ENCODE measurements around the gene CTIF. TPM values are rescaled to one million over a fixed set of nuclear protein-coding genes. Genes with fewer than 3 reads are reported as not detected.

Gene CTIF
- total and polyA plus RNA-seq, 2 donors (not counting 1 experiment from before 2014, with no cell fraction given): 27.2 to 28.1 TPM

DNA sequence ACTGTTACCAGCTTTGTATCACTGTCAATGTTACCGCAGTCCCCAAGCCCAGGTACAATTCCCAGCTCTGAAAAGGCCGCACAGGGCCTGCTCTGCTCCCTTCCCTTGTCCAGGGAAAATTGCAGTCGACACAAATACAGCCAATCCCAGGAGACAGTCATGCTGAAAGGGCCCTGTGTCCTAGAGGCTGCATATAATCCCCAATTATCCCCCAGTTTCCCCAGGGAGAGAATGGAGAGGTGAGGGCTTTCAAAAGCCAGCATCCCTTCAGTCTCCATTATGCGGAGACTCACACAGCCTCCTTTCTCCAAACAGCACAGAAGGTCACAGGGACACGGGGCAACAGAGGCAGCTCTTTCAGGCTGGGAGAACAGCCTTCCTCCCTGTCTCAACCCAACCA is 17.1 kb upstream of the CTIF start:
- no peak overlapping the region for H3K4me2 ChIP-seq (ENCODE audit: extremely low read depth, insufficient read depth, low read length)
- DNase-seq (ENCODE audit: low read depth in 2 of 2): no peak
- no peaks in the 10 kb centered on the region for H4K20me1 ChIP-seq (ENCODE audit: control insufficient read depth, extremely low read depth, insufficient read depth, low read length)
- no peak overlapping the region for H3K27ac ChIP-seq (ENCODE audit: insufficient read depth, low read length)
- no peaks in the 10 kb centered on the region for H3K79me2 ChIP-seq (ENCODE audit: control insufficient read depth, insufficient read depth, low read length)
- TF ChIP-seq EZH2 (IDR thresholded peaks at IDR 0.05; ENCODE audit: low read length, missing control alignments): no peak
- TF ChIP-seq CTCF (conservative IDR thresholded peaks at IDR 0.05 in 1 of 2, IDR thresholded peaks at IDR 0.05 in 1 of 2; ENCODE audit: low read depth in 1 of 2, low read length in 2 of 2): no peak
- H3K9ac ChIP-seq (ENCODE audit: insufficient read depth, low read length): no peak overlapping the region
- H2AFZ ChIP-seq (ENCODE audit: low read length): no peak overlapping the region
- H3K36me3 ChIP-seq (ENCODE audit: control insufficient read depth, insufficient read depth, low read length): no peaks in the 10 kb centered on the region
- peaks cover 13% of the 10 kb centered on the region for H3K27me3 ChIP-seq (ENCODE audit: control insufficient read depth, insufficient read depth, low read length)
- H3K4me3 ChIP-seq (replicated peaks in 1 of 4; ENCODE audit: control extremely low read depth in 1 of 4, insufficient read depth in 1 of 4, low read depth in 3 of 4, low read length in 4 of 4): no peak overlapping the region
- H3K4me1 ChIP-seq (ENCODE audit: control insufficient read depth, extremely low read depth, insufficient read depth, low read length): no peaks in the 10 kb centered on the region
- no peaks in the 10 kb centered on the region for H3K9me3 ChIP-seq (ENCODE audit: control insufficient read depth, insufficient read depth, low read depth, low read length)

DNA sequence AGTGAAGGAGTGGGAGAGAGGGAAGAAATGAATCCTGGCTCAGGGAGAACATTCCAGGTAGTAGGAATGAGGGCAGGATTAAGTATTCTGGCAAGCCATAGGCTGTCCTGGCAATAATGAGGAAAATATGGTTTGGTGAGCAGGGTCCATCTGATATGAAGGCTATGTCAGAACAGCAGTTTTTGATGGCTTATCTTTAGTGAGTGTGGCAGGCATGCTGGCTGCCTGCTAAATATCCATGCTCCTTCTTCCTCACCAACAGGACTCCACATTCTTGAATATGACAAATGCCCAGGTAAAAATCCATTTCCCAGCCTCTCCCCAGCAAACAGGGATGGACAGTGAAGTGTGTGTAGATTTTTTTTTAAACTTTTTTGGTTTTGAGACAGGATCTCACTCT is 13.2 kb upstream of the CTIF start:
- Histone ChIP-seq H3K36me3 (ENCODE audit: control insufficient read depth, insufficient read depth, low read length) (no peaks in the 10 kb centered on the region), H4K20me1 (ENCODE audit: control insufficient read depth, extremely low read depth, insufficient read depth, low read length) (no peaks in the 10 kb centered on the region), H2AFZ (ENCODE audit: low read length) (no peak overlapping the region), H3K9me3 (ENCODE audit: control insufficient read depth, insufficient read depth, low read depth, low read length) (no peaks in the 10 kb centered on the region), H3K27me3 (ENCODE audit: control insufficient read depth, insufficient read depth, low read length) (peaks cover 13% of the 10 kb centered on the region), H3K79me2 (ENCODE audit: control insufficient read depth, insufficient read depth, low read length) (no peaks in the 10 kb centered on the region), H3K27ac (ENCODE audit: insufficient read depth, low read length) (no peak overlapping the region), H3K4me3 (replicated peaks in 1 of 4; ENCODE audit: control extremely low read depth in 1 of 4, insufficient read depth in 1 of 4, low read depth in 3 of 4, low read length in 4 of 4) (no peak overlapping the region), H3K4me2 (ENCODE audit: extremely low read depth, insufficient read depth, low read length) (no peak overlapping the region), H3K9ac (ENCODE audit: insufficient read depth, low read length) (no peak overlapping the region), H3K4me1 (ENCODE audit: control insufficient read depth, extremely low read depth, insufficient read depth, low read length) (peaks cover 8% of the 10 kb centered on the region)
- no peak for DNase-seq (ENCODE audit: low read depth in 2 of 2)
- TF ChIP-seq EZH2 (IDR thresholded peaks at IDR 0.05; ENCODE audit: low read length, missing control alignments): no peak
- TF ChIP-seq CTCF (conservative IDR thresholded peaks at IDR 0.05 in 1 of 2, IDR thresholded peaks at IDR 0.05 in 1 of 2; ENCODE audit: low read depth in 1 of 2, low read length in 2 of 2): no peak

DNA sequence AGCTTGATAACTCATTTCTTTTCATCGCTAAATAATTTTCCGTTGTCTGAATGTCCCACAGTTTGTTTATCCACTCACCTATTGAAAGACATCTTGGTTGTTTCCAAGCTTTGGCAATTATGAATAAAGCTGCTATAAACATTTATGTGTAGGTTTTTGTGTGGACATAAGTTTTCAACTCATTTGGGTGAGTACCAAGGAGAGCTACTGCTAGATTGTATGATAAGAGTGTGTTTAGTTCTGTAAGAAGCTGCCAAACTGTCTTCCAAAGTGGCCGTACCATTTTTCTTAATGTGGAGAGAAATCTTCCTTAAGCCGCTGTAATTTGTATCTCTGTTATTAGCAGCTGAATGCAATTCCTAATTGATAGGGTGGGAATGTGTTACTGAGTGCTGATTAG is 11.4 kb upstream of the CTIF start:
- Histone ChIP-seq H3K4me2 (ENCODE audit: extremely low read depth, insufficient read depth, low read length) (no peak overlapping the region), H3K4me1 (ENCODE audit: control insufficient read depth, extremely low read depth, insufficient read depth, low read length) (peaks cover 12% of the 10 kb centered on the region), H3K79me2 (ENCODE audit: control insufficient read depth, insufficient read depth, low read length) (no peaks in the 10 kb centered on the region), H3K9ac (ENCODE audit: insufficient read depth, low read length) (no peak overlapping the region), H3K9me3 (ENCODE audit: control insufficient read depth, insufficient read depth, low read depth, low read length) (no peaks in the 10 kb centered on the region), H3K27ac (ENCODE audit: insufficient read depth, low read length) (no peak overlapping the region), H4K20me1 (ENCODE audit: control insufficient read depth, extremely low read depth, insufficient read depth, low read length) (no peaks in the 10 kb centered on the region), H2AFZ (ENCODE audit: low read length) (no peak overlapping the region), H3K36me3 (ENCODE audit: control insufficient read depth, insufficient read depth, low read length) (no peaks in the 10 kb centered on the region), H3K27me3 (ENCODE audit: control insufficient read depth, insufficient read depth, low read length) (peaks cover under 1% of the 10 kb centered on the region), H3K4me3 (replicated peaks in 1 of 4; ENCODE audit: control extremely low read depth in 1 of 4, insufficient read depth in 1 of 4, low read depth in 3 of 4, low read length in 4 of 4) (no peak overlapping the region)
- TF ChIP-seq CTCF (conservative IDR thresholded peaks at IDR 0.05 in 1 of 2, IDR thresholded peaks at IDR 0.05 in 1 of 2; ENCODE audit: low read depth in 1 of 2, low read length in 2 of 2): no peak
- DNase-seq (ENCODE audit: low read depth in 2 of 2): no peak
